NCI-H748 (cell line): ENCODE data around the gene CPNE7.

Experiments used
- DNase-seq: peaks from one replicate; lab custom pipeline; 2025; ENCODE audit not compliant: unreplicated experiment; lab: John Stamatoyannopoulos, UW

Gene CPNE7

GRCh38 chr16:89575247-89576152 lies at the start of gene CPNE7:
TSS of gene CPNE7 (plus strand) at chr16:89575758. CDS start at chr16:89575898, 140 bp downstream.
- peak; percentile 55 for DNase-seq

- no peak for DNase-seq
These were observed 46.5 kb upstream of the CPNE7 start for GRCh38 chr16:89529097-89529496.

- no peak for DNase-seq
These were observed 44.9 kb upstream of the CPNE7 start for GRCh38 chr16:89530401-89531381.

GRCh38 chr16:89531821-89532526 lies 43.6 kb upstream of the CPNE7 start:
- DNase-seq: no peak

- DNase-seq: no peak
These were observed 41.3 kb upstream of the CPNE7 start for GRCh38 chr16:89534252-89534756.

DNA sequence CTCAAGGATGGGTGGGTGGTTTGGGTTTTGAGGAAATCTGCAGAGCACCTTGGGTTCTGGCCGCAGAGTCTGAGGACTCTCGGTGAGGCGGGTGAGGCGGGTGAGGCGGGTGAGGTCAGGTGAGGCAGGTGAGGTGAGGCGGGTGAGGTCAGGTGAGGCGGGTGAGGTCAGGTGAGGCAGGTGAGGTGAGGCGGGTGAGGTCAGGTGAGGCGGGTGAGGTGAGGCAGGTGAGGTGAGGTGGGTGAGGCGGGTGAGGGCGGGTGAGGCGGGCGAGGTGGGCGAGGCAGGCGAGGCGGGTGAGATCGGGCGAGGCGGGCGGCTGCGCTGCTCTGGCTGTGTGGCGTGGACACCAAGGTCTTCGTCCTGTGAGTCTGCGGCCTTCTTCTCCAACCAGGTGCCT lies 39.2 kb upstream of the CPNE7 start:
- no peak for DNase-seq

GRCh38 chr16:89536886-89537548 lies 38.5 kb upstream of the CPNE7 start:
- no peak for DNase-seq

DNA sequence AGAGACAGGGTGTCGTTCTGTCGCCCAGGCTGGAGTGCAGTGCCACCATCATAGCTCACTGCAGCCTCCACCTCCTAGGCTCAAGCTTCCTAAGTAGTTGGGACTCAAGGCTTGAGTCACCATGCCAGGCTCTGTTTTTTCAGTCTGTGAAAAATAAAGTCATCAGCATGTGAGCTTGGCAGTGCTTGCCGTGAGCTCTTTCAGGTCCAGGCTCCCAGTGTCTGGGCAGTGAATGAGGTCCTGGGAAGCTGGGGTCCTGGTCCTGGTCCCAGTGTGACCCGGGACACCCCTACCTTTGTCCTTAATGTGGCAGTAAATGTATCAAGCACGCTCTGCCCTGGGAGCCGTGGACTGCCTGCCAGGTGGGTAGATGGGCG lies 38.0 kb upstream of the CPNE7 start:
- DNase-seq: no peak

GRCh38 chr16:89538286-89538685 lies 37.3 kb upstream of the CPNE7 start:
- DNase-seq: no peak

- no peak for DNase-seq
These were observed 35.0 kb upstream of the CPNE7 start for GRCh38 chr16:89540557-89540956.

DNA sequence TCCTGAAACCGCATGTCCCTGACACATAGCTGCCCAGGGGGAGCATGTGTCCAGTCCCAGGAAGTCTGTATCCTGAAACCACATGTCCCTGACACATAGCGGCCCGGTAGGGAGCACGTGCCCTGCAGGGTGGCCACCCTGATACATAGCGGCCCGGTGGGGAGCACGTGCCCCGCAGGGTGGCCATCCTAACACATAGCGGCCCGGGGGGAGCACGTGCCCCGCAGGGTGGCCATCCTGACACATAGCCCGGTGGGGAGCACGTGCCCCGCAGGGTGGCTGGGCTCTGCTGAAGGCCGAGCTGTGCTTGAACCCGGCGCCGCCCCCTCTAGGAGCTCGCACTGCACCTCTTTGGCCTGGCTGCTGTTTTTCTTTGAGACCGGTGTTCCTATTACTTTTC lies 33.8 kb upstream of the CPNE7 start:
- no peak for DNase-seq

DNA sequence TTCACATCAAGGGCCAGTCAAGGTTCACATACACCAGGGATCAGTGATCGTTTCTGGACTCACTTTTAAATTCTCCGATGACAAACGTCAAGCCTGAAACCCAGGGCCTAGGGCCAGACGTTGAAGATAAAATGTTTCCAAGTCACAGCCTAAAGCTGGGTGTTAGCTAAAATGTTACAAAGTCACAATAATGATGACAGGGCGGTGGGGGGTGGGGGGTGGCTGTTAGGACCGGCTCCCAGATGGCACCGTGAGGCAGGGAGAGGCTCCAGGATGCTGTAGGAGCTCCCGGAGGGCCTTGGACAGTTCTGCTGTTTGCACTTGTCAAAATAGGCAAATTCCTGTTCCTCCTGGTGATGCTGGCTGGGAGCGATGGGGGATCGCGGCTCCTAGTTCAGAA lies 31.4 kb upstream of the CPNE7 start:
- DNase-seq: no peak

- no peak for DNase-seq
These were observed 30.9 kb upstream of the CPNE7 start for GRCh38 chr16:89544713-89545043.

- DNase-seq: no peak
These were observed 30.3 kb upstream of the CPNE7 start for GRCh38 chr16:89545044-89545830.

GRCh38 chr16:89545831-89546574 lies 29.6 kb upstream of the CPNE7 start:
- DNase-seq: no peak

DNA sequence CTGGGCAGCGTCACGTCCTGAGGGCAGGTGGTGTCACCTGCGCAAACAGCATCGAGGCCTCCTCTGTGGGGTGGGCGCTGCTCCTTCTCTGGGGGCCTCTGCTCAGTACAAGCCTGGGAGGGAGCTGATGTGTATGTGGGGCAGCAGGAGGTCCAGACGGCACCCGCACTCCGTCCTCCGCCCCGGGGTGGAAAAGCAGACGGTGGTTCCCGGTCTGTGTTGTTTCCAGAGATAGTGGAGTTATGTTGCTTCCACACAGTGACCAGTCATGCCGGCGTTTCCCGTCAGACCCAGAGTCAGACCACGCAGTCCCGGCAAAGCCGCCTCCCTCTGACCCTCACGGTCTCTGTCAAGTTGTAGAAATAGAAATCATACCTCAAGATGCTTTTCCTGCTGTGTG lies 28.8 kb upstream of the CPNE7 start:
- no peak for DNase-seq

DNA sequence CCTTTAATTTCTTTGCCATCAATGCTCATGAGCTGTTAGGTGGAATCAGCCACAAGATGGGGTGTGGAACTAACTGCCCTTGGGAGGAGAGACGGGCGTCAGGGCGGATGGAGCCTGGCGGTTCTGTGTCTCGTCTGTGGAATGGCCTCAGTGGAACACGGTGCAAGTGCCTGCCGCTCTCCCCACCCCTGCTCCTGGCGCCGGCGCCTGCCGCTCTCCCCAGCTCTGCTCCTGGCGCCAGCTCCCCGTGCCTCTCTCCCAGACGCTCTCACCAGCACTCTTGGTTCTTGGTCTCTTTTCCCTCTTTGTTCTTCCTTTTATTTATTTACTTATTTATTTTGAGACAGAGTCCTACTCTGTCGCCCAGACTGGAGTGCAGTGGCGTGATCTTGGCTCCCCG lies 28.3 kb upstream of the CPNE7 start:
- no peak for DNase-seq

DNA sequence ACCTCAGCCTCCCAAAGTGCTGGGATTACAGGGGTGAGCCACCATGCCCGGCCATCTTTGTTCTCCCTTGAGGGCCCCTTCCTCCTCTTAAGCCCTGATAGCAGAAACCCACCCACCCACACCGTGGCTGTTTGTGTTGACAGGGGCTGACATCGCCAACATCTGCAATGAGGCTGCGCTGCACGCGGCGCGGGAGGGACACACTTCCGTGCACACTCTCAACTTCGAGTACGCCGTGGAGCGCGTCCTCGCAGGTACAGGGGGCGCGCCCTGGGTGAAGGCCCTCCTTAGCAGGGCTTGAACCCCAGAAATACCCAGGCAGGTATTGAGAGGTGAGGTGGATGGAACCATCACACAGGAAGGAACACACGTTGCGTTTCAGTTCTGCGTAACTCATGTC lies 27.7 kb upstream of the CPNE7 start:
- DNase-seq: no peak

GRCh38 chr16:89548344-89549006 lies 27.1 kb upstream of the CPNE7 start:
- DNase-seq: no peak
